Activated CD8-positive, alpha-beta T cell treated with anti-CD3 and anti-CD28 coated beads for 36 hours (primary cell): ENCODE data around the gene SYMPK. TPM values are rescaled to one million over a fixed set of nuclear protein-coding genes. Genes with fewer than 3 reads are reported as not detected.

ENCODE experiments used
- ATAC-seq: fragments of 200-7000 bp; cut with Tn5 transposase; one replicate; pipeline ENCODE4 v1.10.0; 2021; ENCODE audit warnings: mild to moderate bottlenecking, moderate library complexity
- CTCF ChIA-PET: fragments of 350-600 bp; sonication (Branson Sonifier 250); formaldehyde crosslinking; loops from one replicate; lab custom pipeline; 2021; ENCODE audit warnings: antibody characterized with exemption; lab: Charles Lee
- POLR2A ChIA-PET: fragments of 350-600 bp; sonication (Branson Sonifier 250); formaldehyde crosslinking; loops from one replicate; lab custom pipeline; 2021; ENCODE audit warnings: antibody characterized with exemption; lab: Charles Lee
- DNase-seq: peaks from one replicate; pipeline ENCODE4 v3.0.0-alpha.2; 2020
- H3K27ac Mint-ChIP-seq: one replicate; pipeline ENCODE4 v1.8.0; 2021; ENCODE audit warnings: mild to moderate bottlenecking, mixed read lengths
- H3K27me3 Mint-ChIP-seq: one replicate; pipeline ENCODE4 v1.8.0; 2021; ENCODE audit warnings: mixed read lengths
- H3K36me3 Mint-ChIP-seq: one replicate; pipeline ENCODE4 v1.8.0; 2021; ENCODE audit warnings: low read depth, mixed read lengths
- H3K4me1 Mint-ChIP-seq: one replicate; pipeline ENCODE4 v1.8.0; 2021; ENCODE audit warnings: low read depth, mixed read lengths
- H3K4me3 Mint-ChIP-seq: one replicate; pipeline ENCODE4 v1.8.0; 2021; ENCODE audit warnings: mild to moderate bottlenecking, moderate library complexity, mixed read lengths
- H3K9me3 Mint-ChIP-seq: one replicate; pipeline ENCODE4 v1.8.0; 2021; ENCODE audit warnings: mixed read lengths
- CTCF ChIP-seq: fragments of 200-600 bp; IDR thresholded peaks from one replicate; pipeline ENCODE4 v1.8.0; 2022; ENCODE audit warnings: antibody characterized with exemption, mild to moderate bottlenecking
- intact Hi-C: fragments of 100-400 bp; cut with micrococcal nuclease; formaldehyde crosslinking; loops from one replicate; pipeline ENCODE4 v1.10.0; 2022
- total RNA-seq, 2 experiments: library from RNA; stranded (reverse); gene quantifications; one replicate each; pipeline ENCODE4 v1.2.3, GENCODE V29; 2021

The SYMPK gene
- total RNA-seq, 2 experiments from 2014 or later: 96.8 to 114 TPM

GRCh38 chr19:45876411-45877197 lies 13.7 kb upstream of the SYMPK start:
- no peak for TF ChIP-seq CTCF
- peaks cover 20% of the 10 kb centered on the region for H3K27me3 Mint-ChIP-seq
- peaks cover 19% of the 10 kb centered on the region for H3K4me1 Mint-ChIP-seq
- no peak for DNase-seq
- POLR2A ChIA-PET: no interaction called here
- H3K4me3 Mint-ChIP-seq: peak overlapping the region; percentile 36
- intact Hi-C loops: no loop called here
- no peaks in the 10 kb centered on the region for H3K36me3 Mint-ChIP-seq
- H3K9me3 Mint-ChIP-seq: no peaks in the 10 kb centered on the region
- CTCF ChIA-PET: no interaction called here
- peak; percentile 48 for ATAC-seq
- H3K27ac Mint-ChIP-seq: peak overlapping the region; percentile 30

- peak; percentile 81 for ATAC-seq
- peak overlapping the region; percentile 30 for H3K27ac Mint-ChIP-seq
- no peaks in the 10 kb centered on the region for H3K9me3 Mint-ChIP-seq
- intact Hi-C loops: no loop called here
- no peak for TF ChIP-seq CTCF
- ChIA-PET CTCF (no interaction called here), POLR2A (no interaction called here)
- H3K36me3 Mint-ChIP-seq: no peaks in the 10 kb centered on the region
- peaks cover 20% of the 10 kb centered on the region for H3K27me3 Mint-ChIP-seq
- DNase-seq: peak; percentile 72
- peak overlapping the region; percentile 36 for H3K4me3 Mint-ChIP-seq
- peaks cover 13% of the 10 kb centered on the region for H3K4me1 Mint-ChIP-seq
These were observed 13.1 kb upstream of the SYMPK start for GRCh38 chr19:45876161-45876410.

- no peak for TF ChIP-seq CTCF
- ChIA-PET CTCF (no interaction called here), POLR2A (no interaction called here)
- intact Hi-C loops: no loop called here
- Mint-ChIP-seq H3K9me3 (no peaks in the 10 kb centered on the region), H3K4me3 (no peak overlapping the region), H3K27ac (no peak overlapping the region), H3K36me3 (no peaks in the 10 kb centered on the region), H3K27me3 (peaks cover 20% of the 10 kb centered on the region), H3K4me1 (peaks cover 13% of the 10 kb centered on the region)
- DNase-seq (no peak), ATAC-seq (no peak)
These were observed 11.6 kb upstream of the SYMPK start for GRCh38 chr19:45874620-45874966.

- DNase-seq: no peak
- TF ChIP-seq CTCF: no peak
- Mint-ChIP-seq H3K4me1 (peaks cover 13% of the 10 kb centered on the region), H3K27me3 (peaks cover 20% of the 10 kb centered on the region), H3K27ac (no peak overlapping the region), H3K4me3 (no peak overlapping the region), H3K9me3 (no peaks in the 10 kb centered on the region), H3K36me3 (no peaks in the 10 kb centered on the region)
- ChIA-PET CTCF (no interaction called here), POLR2A (no interaction called here)
- ATAC-seq: no peak
- intact Hi-C loops: no loop called here
These were observed 10.3 kb upstream of the SYMPK start for GRCh38 chr19:45873219-45873772.

- no peak for DNase-seq
- no peak for ATAC-seq
- no peak overlapping the region for H3K4me3 Mint-ChIP-seq
- intact Hi-C loops: no loop called here
- TF ChIP-seq CTCF: no peak
- H3K4me1 Mint-ChIP-seq: peaks cover 9% of the 10 kb centered on the region
- H3K36me3 Mint-ChIP-seq: no peaks in the 10 kb centered on the region
- POLR2A ChIA-PET: interaction anchor here (1.1 kb wide), 1 partner anchor 10 kb away, joined by 3 read pairs; no protein-coding TSS in a partner anchor
- H3K9me3 Mint-ChIP-seq: no peaks in the 10 kb centered on the region
- CTCF ChIA-PET: interaction anchor here (1.0 to 2.7 kb wide), 2 partner anchors 8 to 10 kb away, joined by 7 to 8 read pairs; partner anchors contain the start of gene FOXA3
- peaks cover 16% of the 10 kb centered on the region for H3K27me3 Mint-ChIP-seq
- H3K27ac Mint-ChIP-seq: no peak overlapping the region
These were observed 9.4 kb upstream of the SYMPK start for GRCh38 chr19:45872095-45872919.
